ENCODE measurements around the gene SOHLH1.

SOHLH1 gene

GRCh38 chr9:135703726-135704125 lies 4.4 kb upstream of the SOHLH1 start:
- no peak for DNase-seq (ENCODE audit: low read depth, low spot score)

- DNase-seq (ENCODE audit: low read depth, low spot score), result no peak
Measured at GRCh38 chr9:135701959-135702721, 2.9 kb upstream of the SOHLH1 start, which contains the start of gene KCNT1. KCNT1 (plus strand) TSS chr9:135702185; CDS start chr9:135702259, 74 bp downstream.

GRCh38 chr9:135701067-135701958 lies 2.0 kb upstream of the SOHLH1 start:
- no peak for DNase-seq (ENCODE audit: low read depth, low spot score)

- DNase-seq (ENCODE audit: low read depth, low spot score), result no peak
Measured at GRCh38 chr9:135700525-135700924, 1.2 kb upstream of the SOHLH1 start.

- DNase-seq (ENCODE audit: low read depth, low spot score), result no peak
Measured at GRCh38 chr9:135698767-135699166, 514 bp downstream of the SOHLH1 start.

- DNase-seq (ENCODE audit: low read depth, low spot score), result no peak
Measured at GRCh38 chr9:135698236-135698635, 1.0 kb downstream of the SOHLH1 start.

- no peak for DNase-seq (ENCODE audit: low read depth, low spot score)
Measured at GRCh38 chr9:135697226-135697625, 2.1 kb downstream of the SOHLH1 start.

- no peak for DNase-seq (ENCODE audit: low read depth, low spot score)
Measured at GRCh38 chr9:135696446-135696845, 2.8 kb downstream of the SOHLH1 start.

GRCh38 chr9:135695642-135696041 lies 3.6 kb downstream of the SOHLH1 start:
- no peak for DNase-seq (ENCODE audit: low read depth, low spot score)

- DNase-seq (ENCODE audit: low read depth, low spot score), result no peak
Measured at GRCh38 chr9:135695036-135695435, 4.2 kb downstream of the SOHLH1 start.

- no peak for DNase-seq (ENCODE audit: low read depth, low spot score)
Measured at GRCh38 chr9:135694414-135694813, 4.9 kb downstream of the SOHLH1 start.

GRCh38 chr9:135693771-135694170 lies 5.5 kb downstream of the SOHLH1 start:
- DNase-seq (ENCODE audit: low read depth, low spot score), result no peak

- no peak for DNase-seq (ENCODE audit: low read depth, low spot score)
Measured at GRCh38 chr9:135693265-135693664, 6.0 kb downstream of the SOHLH1 start.

GRCh38 chr9:135692410-135692809 lies 6.9 kb downstream of the SOHLH1 start:
- DNase-seq (ENCODE audit: low read depth, low spot score), result no peak

GRCh38 chr9:135690836-135691570 lies 8.3 kb downstream of the SOHLH1 start:
- DNase-seq (ENCODE audit: low read depth, low spot score), result no peak

GRCh38 chr9:135689011-135689410 lies 10.3 kb downstream of the SOHLH1 start:
- no peak for DNase-seq (ENCODE audit: low read depth, low spot score)

GRCh38 chr9:135687216-135687615 lies 12.1 kb downstream of the SOHLH1 start:
- DNase-seq (ENCODE audit: low read depth, low spot score), result no peak

GRCh38 chr9:135684691-135685090 lies 14.6 kb downstream of the SOHLH1 start:
- no peak for DNase-seq (ENCODE audit: low read depth, low spot score)

GRCh38 chr9:135683401-135684034 lies 15.8 kb downstream of the SOHLH1 start:
- no peak for DNase-seq (ENCODE audit: low read depth, low spot score)

GRCh38 chr9:135681161-135681560 lies 18.1 kb downstream of the SOHLH1 start:
- no peak for DNase-seq (ENCODE audit: low read depth, low spot score)

- DNase-seq (ENCODE audit: low read depth, low spot score), result no peak
Measured at GRCh38 chr9:135680056-135680455, 19.2 kb downstream of the SOHLH1 start.

Measured in activated CD4-positive, CD25-positive, alpha-beta regulatory T cell treated with anti-CD3 and anti-CD28 coated beads, Interleukin-2, amount 50 U/mL, for 16 hours (primary cell).